A549 (cell line): ENCODE measurements around the gene SERPINE3.

Source experiments
- CHD4 ChIP-seq: fragments of 200-600 bp; sonication (generic); IDR thresholded peaks from 2 replicates; pipeline ENCODE4 v1.6.1; 2016; ENCODE audit warnings: antibody characterized with exemption, mild to moderate bottlenecking, borderline replicate concordance
- EP300 ChIP-seq, 2 experiments: fragments of >200 bp; sonication (Bioruptor Twin); formaldehyde crosslinking; IDR thresholded peaks; 2 replicates in 1 of 2; 3 replicates in 1 of 2; pipeline ENCODE4 v1.6.1; 2016 to 2017
- FOSL2 ChIP-seq, 2 experiments: fragments of 450-650 bp in 1 of 2; fragments of >200 bp in 1 of 2; sonication (Bioruptor Twin) in 1 of 2; formaldehyde crosslinking; IDR thresholded peaks; 2 replicates each; pipeline versions ENCODE4 v1.5.0 to v1.6.1; 2016 to 2020; ENCODE audit warnings: mild to moderate bottlenecking in 1 of 2, moderate library complexity in 1 of 2
- HDAC2 ChIP-seq: fragments of 200-600 bp; sonication (generic); IDR thresholded peaks from 2 replicates; pipeline ENCODE4 v1.6.1; 2016
- HES2 ChIP-seq: fragments of >200 bp; sonication (Bioruptor Twin); formaldehyde crosslinking; IDR thresholded peaks from 2 replicates; pipeline ENCODE4 v1.6.1; 2016
- MYC ChIP-seq: IDR thresholded peaks from 2 replicates; pipeline ENCODE4 v1.6.1; 2012; ENCODE audit warnings: mild to moderate bottlenecking, inconsistent platforms, low read length, improper control_type of control experiment, borderline replicate concordance
- NPAS2 ChIP-seq: fragments of 250-450 bp; sonication (Bioruptor Pico); IDR thresholded peaks from 2 replicates; pipeline ENCODE4 v1.8.0; 2022; ENCODE audit warnings: mild to moderate bottlenecking, moderate library complexity, borderline replicate concordance
- NR3C1 ChIP-seq: fragments of >200 bp; sonication (Bioruptor Twin); formaldehyde crosslinking; IDR thresholded peaks from 3 replicates; pipeline ENCODE4 v1.6.1; 2017
- RAD21 ChIP-seq, 2 experiments: fragments of >200 bp in 1 of 2; sonication (Bioruptor Twin) in 1 of 2; formaldehyde crosslinking in 1 of 2; IDR thresholded peaks in 1 of 2; conservative IDR thresholded peaks in 1 of 2; 2 replicates in 1 of 2; 3 replicates in 1 of 2; pipeline ENCODE4 v1.6.1; 2012 to 2018; ENCODE audit warnings: inconsistent platforms in 1 of 2
- RFX5 ChIP-seq: fragments of 450-650 bp; IDR thresholded peaks from 2 replicates; pipeline ENCODE4 v1.7.1; 2014; ENCODE audit warnings: antibody characterized with exemption, mild to moderate bottlenecking, moderate library complexity
- TF ChIP-seq, protein P1 (sequence below): fragments of 200-600 bp; sonication (generic); IDR thresholded peaks from 2 replicates; pipeline ENCODE4 v1.6.1; 2016; ENCODE audit warnings: antibody characterized with exemption, mild to moderate bottlenecking, moderate library complexity
- TF ChIP-seq, protein P2 (sequence below): fragments of >200 bp; sonication (Bioruptor Twin); formaldehyde crosslinking; IDR thresholded peaks from 3 replicates; pipeline ENCODE4 v1.5.1; 2016

GRCh38 chr13:51339952-51340732 lies 651 bp downstream of the SERPINE3 start:
- TF ChIP-seq EP300 (IDR thresholded peaks at IDR 0.05), result no peak
- TF ChIP-seq NR3C1, result no peak
- no peak for TF ChIP-seq RAD21 (conservative IDR thresholded peaks at IDR 0.05 in 1 of 2, IDR thresholded peaks at IDR 0.05 in 1 of 2)
- TF ChIP-seq FOSL2 (IDR thresholded peaks at IDR 0.05), result no peak
- TF ChIP-seq FOSL2 (CRISPR knock-in tag; IDR thresholded peaks at IDR 0.05), result no peak
- TF ChIP-seq RFX5, result no peak
- TF ChIP-seq CHD4, result no peak
- TF ChIP-seq NPAS2 (CRISPR knock-in tag), result no peak
- no peak for TF ChIP-seq HES2
- TF ChIP-seq, protein P1, sequence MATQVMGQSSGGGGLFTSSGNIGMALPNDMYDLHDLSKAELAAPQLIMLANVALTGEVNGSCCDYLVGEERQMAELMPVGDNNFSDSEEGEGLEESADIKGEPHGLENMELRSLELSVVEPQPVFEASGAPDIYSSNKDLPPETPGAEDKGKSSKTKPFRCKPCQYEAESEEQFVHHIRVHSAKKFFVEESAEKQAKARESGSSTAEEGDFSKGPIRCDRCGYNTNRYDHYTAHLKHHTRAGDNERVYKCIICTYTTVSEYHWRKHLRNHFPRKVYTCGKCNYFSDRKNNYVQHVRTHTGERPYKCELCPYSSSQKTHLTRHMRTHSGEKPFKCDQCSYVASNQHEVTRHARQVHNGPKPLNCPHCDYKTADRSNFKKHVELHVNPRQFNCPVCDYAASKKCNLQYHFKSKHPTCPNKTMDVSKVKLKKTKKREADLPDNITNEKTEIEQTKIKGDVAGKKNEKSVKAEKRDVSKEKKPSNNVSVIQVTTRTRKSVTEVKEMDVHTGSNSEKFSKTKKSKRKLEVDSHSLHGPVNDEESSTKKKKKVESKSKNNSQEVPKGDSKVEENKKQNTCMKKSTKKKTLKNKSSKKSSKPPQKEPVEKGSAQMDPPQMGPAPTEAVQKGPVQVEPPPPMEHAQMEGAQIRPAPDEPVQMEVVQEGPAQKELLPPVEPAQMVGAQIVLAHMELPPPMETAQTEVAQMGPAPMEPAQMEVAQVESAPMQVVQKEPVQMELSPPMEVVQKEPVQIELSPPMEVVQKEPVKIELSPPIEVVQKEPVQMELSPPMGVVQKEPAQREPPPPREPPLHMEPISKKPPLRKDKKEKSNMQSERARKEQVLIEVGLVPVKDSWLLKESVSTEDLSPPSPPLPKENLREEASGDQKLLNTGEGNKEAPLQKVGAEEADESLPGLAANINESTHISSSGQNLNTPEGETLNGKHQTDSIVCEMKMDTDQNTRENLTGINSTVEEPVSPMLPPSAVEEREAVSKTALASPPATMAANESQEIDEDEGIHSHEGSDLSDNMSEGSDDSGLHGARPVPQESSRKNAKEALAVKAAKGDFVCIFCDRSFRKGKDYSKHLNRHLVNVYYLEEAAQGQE, result no peak
- TF ChIP-seq, protein P2, sequence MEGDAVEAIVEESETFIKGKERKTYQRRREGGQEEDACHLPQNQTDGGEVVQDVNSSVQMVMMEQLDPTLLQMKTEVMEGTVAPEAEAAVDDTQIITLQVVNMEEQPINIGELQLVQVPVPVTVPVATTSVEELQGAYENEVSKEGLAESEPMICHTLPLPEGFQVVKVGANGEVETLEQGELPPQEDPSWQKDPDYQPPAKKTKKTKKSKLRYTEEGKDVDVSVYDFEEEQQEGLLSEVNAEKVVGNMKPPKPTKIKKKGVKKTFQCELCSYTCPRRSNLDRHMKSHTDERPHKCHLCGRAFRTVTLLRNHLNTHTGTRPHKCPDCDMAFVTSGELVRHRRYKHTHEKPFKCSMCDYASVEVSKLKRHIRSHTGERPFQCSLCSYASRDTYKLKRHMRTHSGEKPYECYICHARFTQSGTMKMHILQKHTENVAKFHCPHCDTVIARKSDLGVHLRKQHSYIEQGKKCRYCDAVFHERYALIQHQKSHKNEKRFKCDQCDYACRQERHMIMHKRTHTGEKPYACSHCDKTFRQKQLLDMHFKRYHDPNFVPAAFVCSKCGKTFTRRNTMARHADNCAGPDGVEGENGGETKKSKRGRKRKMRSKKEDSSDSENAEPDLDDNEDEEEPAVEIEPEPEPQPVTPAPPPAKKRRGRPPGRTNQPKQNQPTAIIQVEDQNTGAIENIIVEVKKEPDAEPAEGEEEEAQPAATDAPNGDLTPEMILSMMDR, result no peak
- no peak for TF ChIP-seq HDAC2
- no peak for TF ChIP-seq MYC
